ENCODE measurements around the gene ETS1.

Gene ETS1

DNA sequence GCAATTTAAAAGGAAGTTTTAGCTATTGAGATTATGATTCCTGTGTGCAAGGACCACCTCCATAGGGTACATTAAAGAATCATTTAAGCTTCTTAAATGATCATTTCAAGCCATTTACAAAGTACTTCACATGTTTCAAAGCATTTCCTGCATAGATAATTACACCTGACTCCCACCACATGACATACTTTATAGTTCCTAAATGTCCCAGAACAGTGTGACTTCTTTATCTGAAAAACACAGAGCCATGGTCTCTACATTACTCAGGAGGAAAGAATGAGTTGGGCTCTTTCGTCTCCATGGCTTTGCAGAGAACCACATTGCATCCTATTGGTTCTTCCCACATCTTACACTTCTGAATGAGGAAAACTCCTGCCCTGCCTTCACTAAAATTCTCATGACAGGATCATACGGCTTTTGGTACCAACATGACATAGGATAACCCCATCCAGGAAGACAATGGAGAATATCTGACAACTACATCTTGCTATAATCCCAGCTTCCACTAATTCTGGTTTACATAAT lies 88.6 kb downstream of the ETS1 start:
- TF ChIP-seq, protein P1, sequence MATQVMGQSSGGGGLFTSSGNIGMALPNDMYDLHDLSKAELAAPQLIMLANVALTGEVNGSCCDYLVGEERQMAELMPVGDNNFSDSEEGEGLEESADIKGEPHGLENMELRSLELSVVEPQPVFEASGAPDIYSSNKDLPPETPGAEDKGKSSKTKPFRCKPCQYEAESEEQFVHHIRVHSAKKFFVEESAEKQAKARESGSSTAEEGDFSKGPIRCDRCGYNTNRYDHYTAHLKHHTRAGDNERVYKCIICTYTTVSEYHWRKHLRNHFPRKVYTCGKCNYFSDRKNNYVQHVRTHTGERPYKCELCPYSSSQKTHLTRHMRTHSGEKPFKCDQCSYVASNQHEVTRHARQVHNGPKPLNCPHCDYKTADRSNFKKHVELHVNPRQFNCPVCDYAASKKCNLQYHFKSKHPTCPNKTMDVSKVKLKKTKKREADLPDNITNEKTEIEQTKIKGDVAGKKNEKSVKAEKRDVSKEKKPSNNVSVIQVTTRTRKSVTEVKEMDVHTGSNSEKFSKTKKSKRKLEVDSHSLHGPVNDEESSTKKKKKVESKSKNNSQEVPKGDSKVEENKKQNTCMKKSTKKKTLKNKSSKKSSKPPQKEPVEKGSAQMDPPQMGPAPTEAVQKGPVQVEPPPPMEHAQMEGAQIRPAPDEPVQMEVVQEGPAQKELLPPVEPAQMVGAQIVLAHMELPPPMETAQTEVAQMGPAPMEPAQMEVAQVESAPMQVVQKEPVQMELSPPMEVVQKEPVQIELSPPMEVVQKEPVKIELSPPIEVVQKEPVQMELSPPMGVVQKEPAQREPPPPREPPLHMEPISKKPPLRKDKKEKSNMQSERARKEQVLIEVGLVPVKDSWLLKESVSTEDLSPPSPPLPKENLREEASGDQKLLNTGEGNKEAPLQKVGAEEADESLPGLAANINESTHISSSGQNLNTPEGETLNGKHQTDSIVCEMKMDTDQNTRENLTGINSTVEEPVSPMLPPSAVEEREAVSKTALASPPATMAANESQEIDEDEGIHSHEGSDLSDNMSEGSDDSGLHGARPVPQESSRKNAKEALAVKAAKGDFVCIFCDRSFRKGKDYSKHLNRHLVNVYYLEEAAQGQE (IDR thresholded peaks at IDR 0.05; ENCODE audit: insufficient read depth in 1 of 2, low read depth in 2 of 2, low read length in 2 of 2): no peak
- TF ChIP-seq TAF1 (IDR thresholded peaks at IDR 0.05; ENCODE audit: borderline replicate concordance, insufficient read depth, low read length): peak; percentile 12; the same call in 1 of the 2 replicates
- TF ChIP-seq POLR2AphosphoS5 (IDR thresholded peaks at IDR 0.05; ENCODE audit: low read depth, low read length): peak; percentile 43; the same call in 1 of the 2 replicates
- no peak for TF ChIP-seq FOXP2 (optimal IDR thresholded peaks at IDR 0.05; ENCODE audit: borderline replicate concordance, extremely low read depth, extremely low read length, insufficient read depth)
- TF ChIP-seq SIN3A (IDR thresholded peaks at IDR 0.05; ENCODE audit: borderline replicate concordance, insufficient read depth, low read length): no peak

DNA sequence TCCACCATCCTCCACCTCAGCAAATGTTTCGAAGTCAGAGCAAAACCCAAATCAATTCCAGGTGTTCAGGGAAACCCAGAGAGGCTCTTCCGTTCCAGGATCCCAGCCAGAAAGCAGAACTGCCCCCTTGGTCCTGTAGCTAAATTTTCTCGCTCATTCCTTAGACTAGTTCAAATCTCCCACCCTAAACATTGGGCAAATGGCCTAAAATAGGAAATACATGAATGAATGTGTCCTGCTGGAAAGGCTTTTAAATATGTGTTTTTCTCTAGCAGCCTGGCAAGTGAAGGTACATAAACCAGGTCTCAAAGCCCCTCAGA lies 89.6 kb downstream of the ETS1 start:
- TF ChIP-seq POLR2AphosphoS5 (IDR thresholded peaks at IDR 0.05; ENCODE audit: low read depth, low read length): peak; percentile 77
- TF ChIP-seq, protein P1 (IDR thresholded peaks at IDR 0.05; ENCODE audit: insufficient read depth in 1 of 2, low read depth in 2 of 2, low read length in 2 of 2): no peak; a peak in 1 of 4 replicates
- no peak for TF ChIP-seq SIN3A (IDR thresholded peaks at IDR 0.05; ENCODE audit: borderline replicate concordance, insufficient read depth, low read length)
- no peak for TF ChIP-seq FOXP2 (optimal IDR thresholded peaks at IDR 0.05; ENCODE audit: borderline replicate concordance, extremely low read depth, extremely low read length, insufficient read depth)

DNA sequence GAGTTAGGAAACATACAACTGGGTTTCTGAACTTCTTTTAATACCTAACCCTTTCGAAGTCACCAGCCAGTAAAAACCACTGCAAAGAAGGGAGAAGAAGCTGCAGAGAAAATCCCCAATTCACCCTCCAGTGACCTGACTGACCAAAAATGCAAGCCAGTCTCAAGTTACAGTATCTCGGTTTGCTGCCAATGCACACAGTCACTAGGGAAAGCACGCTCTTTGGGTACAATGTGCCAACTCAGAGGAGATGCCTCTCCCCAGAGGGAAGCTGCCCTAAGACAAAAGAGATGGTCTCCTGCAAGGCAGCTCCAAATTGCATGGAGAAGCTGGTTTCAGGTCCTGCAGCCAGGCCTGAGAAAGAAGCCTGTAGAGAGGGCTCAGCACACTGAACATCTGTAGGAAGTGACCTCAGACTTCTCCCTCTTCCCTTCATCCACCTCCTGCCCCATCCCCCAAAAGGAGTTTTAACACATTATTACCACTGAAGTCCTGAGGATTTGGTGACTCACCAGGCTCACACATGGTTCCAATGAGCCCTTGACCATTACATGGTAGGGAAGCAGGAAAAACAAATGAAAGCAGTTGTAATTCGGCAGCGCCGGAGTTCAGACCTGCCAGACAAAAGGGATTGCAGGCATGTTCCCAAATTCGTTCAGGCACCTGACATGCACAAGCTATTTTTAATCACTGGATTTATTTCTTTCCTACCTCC lies 90.1 kb downstream of the ETS1 start:
- no peak for TF ChIP-seq FOXP2 (optimal IDR thresholded peaks at IDR 0.05; ENCODE audit: borderline replicate concordance, extremely low read depth, extremely low read length, insufficient read depth)
- peak; percentile 94; the same call in 1 of the 2 replicates for TF ChIP-seq SIN3A (IDR thresholded peaks at IDR 0.05; ENCODE audit: borderline replicate concordance, insufficient read depth, low read length)
- TF ChIP-seq POLR2AphosphoS5 (IDR thresholded peaks at IDR 0.05; ENCODE audit: low read depth, low read length): peak; percentile 95
- TF ChIP-seq TAF1 (IDR thresholded peaks at IDR 0.05; ENCODE audit: borderline replicate concordance, insufficient read depth, low read length): peak; percentile 83; the same call in 1 of the 2 replicates
- TF ChIP-seq, protein P1 (IDR thresholded peaks at IDR 0.05; ENCODE audit: insufficient read depth in 1 of 2, low read depth in 2 of 2, low read length in 2 of 2): peak in 1 of 2 experiments; percentile 73; a peak in 2 of 4 replicates

DNA sequence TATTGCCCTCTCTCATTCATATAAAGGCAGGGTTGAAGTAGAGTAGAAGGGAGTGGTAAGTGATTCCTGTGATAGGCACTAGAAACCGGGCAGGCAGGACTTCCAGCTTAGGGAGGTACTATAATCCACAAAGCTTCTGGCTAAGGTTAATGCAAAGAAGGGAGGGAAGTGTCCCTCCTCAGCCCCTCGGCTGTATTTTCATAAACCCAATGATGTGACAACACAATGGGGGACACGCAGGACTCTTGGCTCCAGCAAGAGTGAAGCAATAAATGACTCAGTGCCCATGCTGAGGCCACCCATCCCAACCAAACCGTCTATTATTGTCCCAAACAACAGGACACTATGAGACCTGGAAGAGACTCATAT lies 90.7 kb downstream of the ETS1 start:
- TF ChIP-seq SIN3A (IDR thresholded peaks at IDR 0.05; ENCODE audit: borderline replicate concordance, insufficient read depth, low read length) (no peak), TAF1 (IDR thresholded peaks at IDR 0.05; ENCODE audit: borderline replicate concordance, insufficient read depth, low read length) (no peak), POLR2AphosphoS5 (IDR thresholded peaks at IDR 0.05; ENCODE audit: low read depth, low read length) (no peak), FOXP2 (optimal IDR thresholded peaks at IDR 0.05; ENCODE audit: borderline replicate concordance, extremely low read depth, extremely low read length, insufficient read depth) (no peak)
- TF ChIP-seq, protein P1 (IDR thresholded peaks at IDR 0.05; ENCODE audit: insufficient read depth in 1 of 2, low read depth in 2 of 2, low read length in 2 of 2): no peak
